ENCODE measurements around the gene WWC2. TPM values are rescaled to one million over a fixed set of nuclear protein-coding genes. Genes with fewer than 3 reads are reported as not detected.
A peak's percentile ranks its signal among the peaks of the same experiment; 100 is the strongest.

WWC2 gene
- polyA plus RNA-seq, 1 experiment = 32.0 TPM

DNA sequence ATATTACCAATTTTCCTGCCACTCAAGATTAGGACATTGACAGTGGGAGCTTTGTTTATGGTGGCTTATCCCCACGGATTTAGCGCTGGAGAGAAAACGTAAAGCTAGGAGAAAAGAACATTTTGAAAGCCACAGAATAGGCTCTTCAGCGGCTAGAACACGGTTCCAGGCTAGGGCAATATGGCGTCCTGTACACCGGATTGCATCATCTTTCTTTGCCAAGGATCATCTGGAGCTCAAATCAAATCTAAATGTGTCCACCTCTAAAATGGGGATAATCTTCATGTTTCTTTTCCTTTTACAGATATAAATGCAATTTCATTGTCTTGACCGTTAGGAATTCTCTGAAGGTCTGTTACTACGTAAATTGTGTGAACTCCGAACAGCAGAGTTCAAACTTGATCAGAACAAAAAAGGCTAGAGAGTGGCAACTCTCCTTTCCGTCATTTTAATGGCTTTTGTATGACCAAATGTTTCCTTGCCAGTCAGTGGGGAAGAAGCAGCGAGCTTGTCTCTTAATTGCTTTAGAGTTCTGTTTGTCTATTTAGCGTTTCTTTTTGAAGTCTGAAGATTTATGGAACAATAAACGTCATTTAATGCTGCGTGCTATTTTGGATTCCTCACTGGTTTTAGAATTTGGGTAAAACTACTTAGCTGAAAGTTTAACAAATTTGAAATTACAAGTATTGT lies 2.6 kb upstream of the WWC2 start:
- no peak overlapping the region for H3K4me3 ChIP-seq (ENCODE audit: low read depth, low read length)
- TF ChIP-seq, protein P1, sequence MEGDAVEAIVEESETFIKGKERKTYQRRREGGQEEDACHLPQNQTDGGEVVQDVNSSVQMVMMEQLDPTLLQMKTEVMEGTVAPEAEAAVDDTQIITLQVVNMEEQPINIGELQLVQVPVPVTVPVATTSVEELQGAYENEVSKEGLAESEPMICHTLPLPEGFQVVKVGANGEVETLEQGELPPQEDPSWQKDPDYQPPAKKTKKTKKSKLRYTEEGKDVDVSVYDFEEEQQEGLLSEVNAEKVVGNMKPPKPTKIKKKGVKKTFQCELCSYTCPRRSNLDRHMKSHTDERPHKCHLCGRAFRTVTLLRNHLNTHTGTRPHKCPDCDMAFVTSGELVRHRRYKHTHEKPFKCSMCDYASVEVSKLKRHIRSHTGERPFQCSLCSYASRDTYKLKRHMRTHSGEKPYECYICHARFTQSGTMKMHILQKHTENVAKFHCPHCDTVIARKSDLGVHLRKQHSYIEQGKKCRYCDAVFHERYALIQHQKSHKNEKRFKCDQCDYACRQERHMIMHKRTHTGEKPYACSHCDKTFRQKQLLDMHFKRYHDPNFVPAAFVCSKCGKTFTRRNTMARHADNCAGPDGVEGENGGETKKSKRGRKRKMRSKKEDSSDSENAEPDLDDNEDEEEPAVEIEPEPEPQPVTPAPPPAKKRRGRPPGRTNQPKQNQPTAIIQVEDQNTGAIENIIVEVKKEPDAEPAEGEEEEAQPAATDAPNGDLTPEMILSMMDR (IDR thresholded peaks at IDR 0.05; ENCODE audit: insufficient read depth, low read depth, low read length) = no peak
- ChIA-PET CTCF (interaction anchor here (0.8 to 3.1 kb wide), 3 partner anchors 23 to 166 kb away, joined by 3 to 19 read pairs (median 3); no protein-coding TSS in a partner anchor), POLR2A (no interaction called here)
- no peaks in the 10 kb centered on the region for H3K36me3 ChIP-seq (ENCODE audit: control insufficient read depth, insufficient read depth, low read length)
- no peaks in the 10 kb centered on the region for H3K27me3 ChIP-seq (ENCODE audit: control insufficient read depth, insufficient read depth, low read length)
- no peak for DNase-seq (ENCODE audit: low read depth)

DNA sequence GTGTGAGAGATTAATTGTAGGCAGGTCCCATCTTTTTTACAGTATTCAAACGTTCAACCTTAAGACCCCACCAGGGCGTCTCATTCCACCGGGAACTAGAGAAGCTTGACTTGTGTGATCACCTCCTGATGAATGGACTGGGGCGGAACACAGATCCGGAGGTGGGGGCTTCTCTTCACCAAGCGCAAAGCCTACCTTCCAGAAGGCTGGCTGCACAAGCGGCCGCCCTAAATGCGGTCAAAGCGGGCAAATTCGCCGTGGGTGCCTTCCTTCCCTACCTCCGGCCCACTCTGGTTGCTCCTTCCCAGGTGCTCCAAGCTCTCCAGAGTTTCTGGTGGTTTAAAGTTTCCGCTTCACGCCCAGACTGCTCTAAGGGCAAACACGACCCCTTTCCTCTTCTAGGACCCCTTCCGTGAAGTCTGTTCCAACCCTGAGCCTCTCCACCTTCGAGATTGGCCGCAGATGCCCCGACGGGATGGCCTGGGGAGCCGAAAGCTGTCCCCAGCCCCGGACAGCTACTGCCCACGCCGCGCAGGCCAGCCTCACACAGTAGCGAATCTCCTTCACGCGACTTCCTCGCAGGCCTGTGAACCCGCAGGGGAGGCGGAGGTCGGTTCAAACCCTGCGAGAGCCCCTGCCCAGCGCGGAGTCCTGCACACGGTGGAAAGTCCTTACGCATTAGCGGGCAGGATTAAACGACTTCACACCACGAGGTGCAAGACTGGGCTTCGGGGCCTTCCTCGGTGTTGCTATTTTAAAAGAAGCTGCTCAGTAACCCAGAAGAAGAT lies 1.6 kb upstream of the WWC2 start:
- ChIA-PET POLR2A (interaction anchor here (0.6 kb wide), 1 partner anchor 159 kb away, joined by 6 read pairs; no protein-coding TSS in a partner anchor), CTCF (interaction anchor here (0.9 to 3.1 kb wide), 8 partner anchors 17 to 165 kb away, joined by 3 to 19 read pairs (median 5); no protein-coding TSS in a partner anchor)
- Histone ChIP-seq H3K27me3 (ENCODE audit: control insufficient read depth, insufficient read depth, low read length) (no peaks in the 10 kb centered on the region), H3K4me3 (ENCODE audit: low read depth, low read length) (peak overlapping the region; percentile 95), H3K36me3 (ENCODE audit: control insufficient read depth, insufficient read depth, low read length) (no peaks in the 10 kb centered on the region)
- TF ChIP-seq, protein P1 (IDR thresholded peaks at IDR 0.05; ENCODE audit: insufficient read depth, low read depth, low read length) = no peak
- no peak for DNase-seq (ENCODE audit: low read depth)

- POLR2A ChIA-PET = interaction anchor here (0.6 to 1.0 kb wide), 5 partner anchors 9 to 564 kb away, joined by 3 to 6 read pairs (median 5); no protein-coding TSS in a partner anchor
- TF ChIP-seq, protein P1 (IDR thresholded peaks at IDR 0.05; ENCODE audit: insufficient read depth, low read depth, low read length) = no peak
- H3K27me3 ChIP-seq (ENCODE audit: control insufficient read depth, insufficient read depth, low read length) = no peaks in the 10 kb centered on the region
- no peak for DNase-seq (ENCODE audit: low read depth)
- H3K4me3 ChIP-seq (ENCODE audit: low read depth, low read length) = peak overlapping the region; percentile 95
- no peaks in the 10 kb centered on the region for H3K36me3 ChIP-seq (ENCODE audit: control insufficient read depth, insufficient read depth, low read length)
- CTCF ChIA-PET = interaction anchor here (0.9 to 3.1 kb wide), 11 partner anchors 18 to 164 kb away, joined by 3 to 19 read pairs (median 5); no protein-coding TSS in a partner anchor
Observed at GRCh38 chr4:183098019-183098722, 886 bp upstream of the WWC2 start.

- CTCF ChIA-PET = interaction anchor here (0.7 to 3.1 kb wide), 7 partner anchors 15 to 163 kb away, joined by 3 to 19 read pairs (median 3); no protein-coding TSS in a partner anchor
- TF ChIP-seq, protein P1 (IDR thresholded peaks at IDR 0.05; ENCODE audit: insufficient read depth, low read depth, low read length) = no peak; the same call in 1 of the 2 replicates
- POLR2A ChIA-PET = interaction anchor here (1.0 kb wide), 1 partner anchor 187 kb away, joined by 6 read pairs; no protein-coding TSS in a partner anchor
- Histone ChIP-seq H3K4me3 (ENCODE audit: low read depth, low read length) (peak overlapping the region; percentile 95), H3K27me3 (ENCODE audit: control insufficient read depth, insufficient read depth, low read length) (no peaks in the 10 kb centered on the region), H3K36me3 (ENCODE audit: control insufficient read depth, insufficient read depth, low read length) (no peaks in the 10 kb centered on the region)
- DNase-seq (ENCODE audit: low read depth) = no peak
Observed at GRCh38 chr4:183099537-183100297, 660 bp downstream of the WWC2 start.

All from BJ (cell line).